Measurements from ENCODE around the gene APLF.

DNA sequence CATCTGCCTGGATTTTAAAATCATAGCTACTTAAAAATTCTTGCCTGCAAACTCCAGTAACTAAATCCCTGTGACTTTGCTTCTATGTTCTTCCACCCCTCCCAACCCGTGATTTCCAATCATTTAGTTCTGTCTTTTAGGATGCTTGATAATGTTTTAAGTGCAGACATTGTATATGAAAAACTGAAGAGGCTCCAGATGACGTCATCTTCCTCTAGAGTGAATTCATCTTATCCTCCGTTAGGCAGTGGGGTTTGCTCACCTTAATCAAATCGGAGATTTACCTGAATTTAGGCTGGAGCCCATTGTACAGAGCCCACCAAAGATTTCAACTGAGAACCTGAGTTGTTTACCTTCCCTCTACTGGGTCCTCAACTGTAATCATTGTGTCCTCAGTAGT lies 11.2 kb upstream of the APLF start:
- TF ChIP-seq, protein P1, sequence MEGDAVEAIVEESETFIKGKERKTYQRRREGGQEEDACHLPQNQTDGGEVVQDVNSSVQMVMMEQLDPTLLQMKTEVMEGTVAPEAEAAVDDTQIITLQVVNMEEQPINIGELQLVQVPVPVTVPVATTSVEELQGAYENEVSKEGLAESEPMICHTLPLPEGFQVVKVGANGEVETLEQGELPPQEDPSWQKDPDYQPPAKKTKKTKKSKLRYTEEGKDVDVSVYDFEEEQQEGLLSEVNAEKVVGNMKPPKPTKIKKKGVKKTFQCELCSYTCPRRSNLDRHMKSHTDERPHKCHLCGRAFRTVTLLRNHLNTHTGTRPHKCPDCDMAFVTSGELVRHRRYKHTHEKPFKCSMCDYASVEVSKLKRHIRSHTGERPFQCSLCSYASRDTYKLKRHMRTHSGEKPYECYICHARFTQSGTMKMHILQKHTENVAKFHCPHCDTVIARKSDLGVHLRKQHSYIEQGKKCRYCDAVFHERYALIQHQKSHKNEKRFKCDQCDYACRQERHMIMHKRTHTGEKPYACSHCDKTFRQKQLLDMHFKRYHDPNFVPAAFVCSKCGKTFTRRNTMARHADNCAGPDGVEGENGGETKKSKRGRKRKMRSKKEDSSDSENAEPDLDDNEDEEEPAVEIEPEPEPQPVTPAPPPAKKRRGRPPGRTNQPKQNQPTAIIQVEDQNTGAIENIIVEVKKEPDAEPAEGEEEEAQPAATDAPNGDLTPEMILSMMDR (IDR thresholded peaks at IDR 0.05; ENCODE audit: low read depth, low read length, missing input control), result no peak
- no peak for TF ChIP-seq TAF1 (conservative IDR thresholded peaks at IDR 0.05)
- TF ChIP-seq, protein P2, sequence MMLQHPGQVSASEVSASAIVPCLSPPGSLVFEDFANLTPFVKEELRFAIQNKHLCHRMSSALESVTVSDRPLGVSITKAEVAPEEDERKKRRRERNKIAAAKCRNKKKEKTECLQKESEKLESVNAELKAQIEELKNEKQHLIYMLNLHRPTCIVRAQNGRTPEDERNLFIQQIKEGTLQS (IDR thresholded peaks at IDR 0.05), result no peak
- TF ChIP-seq RAD21 (IDR thresholded peaks at IDR 0.05), result no peak
- TF ChIP-seq, protein P3, sequence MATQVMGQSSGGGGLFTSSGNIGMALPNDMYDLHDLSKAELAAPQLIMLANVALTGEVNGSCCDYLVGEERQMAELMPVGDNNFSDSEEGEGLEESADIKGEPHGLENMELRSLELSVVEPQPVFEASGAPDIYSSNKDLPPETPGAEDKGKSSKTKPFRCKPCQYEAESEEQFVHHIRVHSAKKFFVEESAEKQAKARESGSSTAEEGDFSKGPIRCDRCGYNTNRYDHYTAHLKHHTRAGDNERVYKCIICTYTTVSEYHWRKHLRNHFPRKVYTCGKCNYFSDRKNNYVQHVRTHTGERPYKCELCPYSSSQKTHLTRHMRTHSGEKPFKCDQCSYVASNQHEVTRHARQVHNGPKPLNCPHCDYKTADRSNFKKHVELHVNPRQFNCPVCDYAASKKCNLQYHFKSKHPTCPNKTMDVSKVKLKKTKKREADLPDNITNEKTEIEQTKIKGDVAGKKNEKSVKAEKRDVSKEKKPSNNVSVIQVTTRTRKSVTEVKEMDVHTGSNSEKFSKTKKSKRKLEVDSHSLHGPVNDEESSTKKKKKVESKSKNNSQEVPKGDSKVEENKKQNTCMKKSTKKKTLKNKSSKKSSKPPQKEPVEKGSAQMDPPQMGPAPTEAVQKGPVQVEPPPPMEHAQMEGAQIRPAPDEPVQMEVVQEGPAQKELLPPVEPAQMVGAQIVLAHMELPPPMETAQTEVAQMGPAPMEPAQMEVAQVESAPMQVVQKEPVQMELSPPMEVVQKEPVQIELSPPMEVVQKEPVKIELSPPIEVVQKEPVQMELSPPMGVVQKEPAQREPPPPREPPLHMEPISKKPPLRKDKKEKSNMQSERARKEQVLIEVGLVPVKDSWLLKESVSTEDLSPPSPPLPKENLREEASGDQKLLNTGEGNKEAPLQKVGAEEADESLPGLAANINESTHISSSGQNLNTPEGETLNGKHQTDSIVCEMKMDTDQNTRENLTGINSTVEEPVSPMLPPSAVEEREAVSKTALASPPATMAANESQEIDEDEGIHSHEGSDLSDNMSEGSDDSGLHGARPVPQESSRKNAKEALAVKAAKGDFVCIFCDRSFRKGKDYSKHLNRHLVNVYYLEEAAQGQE (IDR thresholded peaks at IDR 0.05), result no peak
- TF ChIP-seq, protein P4, sequence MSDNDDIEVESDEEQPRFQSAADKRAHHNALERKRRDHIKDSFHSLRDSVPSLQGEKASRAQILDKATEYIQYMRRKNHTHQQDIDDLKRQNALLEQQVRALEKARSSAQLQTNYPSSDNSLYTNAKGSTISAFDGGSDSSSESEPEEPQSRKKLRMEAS (IDR thresholded peaks at IDR 0.05), result no peak
- no peak for TF ChIP-seq YY1 (IDR thresholded peaks at IDR 0.05)
- no peak for TF ChIP-seq GABPA (IDR thresholded peaks at IDR 0.05 in 1 of 2, conservative IDR thresholded peaks at IDR 0.05 in 1 of 2)
- TF ChIP-seq HNF4G (IDR thresholded peaks at IDR 0.05), result no peak
- TF ChIP-seq RXRA (IDR thresholded peaks at IDR 0.05), result no peak
- no peak for TF ChIP-seq SP1 (IDR thresholded peaks at IDR 0.05)

Data from liver (tissue), 3 donors.